Activated T-helper 1 cell treated with Interleukin-2 at 50 U/mL for 16 hours (primary cell): ENCODE results near the gene PRKCZ.
"Not testable (repeated sequence)": the region's sequence is repeated elsewhere in the genome, so short reads cannot be mapped to it uniquely, and the experiment has no call there.

Source experiments
- DNase-seq: peaks from one replicate; pipeline ENCODE4 v3.0.0-alpha.2; 2020; ENCODE audit warnings: low read depth

Gene PRKCZ

DNA sequence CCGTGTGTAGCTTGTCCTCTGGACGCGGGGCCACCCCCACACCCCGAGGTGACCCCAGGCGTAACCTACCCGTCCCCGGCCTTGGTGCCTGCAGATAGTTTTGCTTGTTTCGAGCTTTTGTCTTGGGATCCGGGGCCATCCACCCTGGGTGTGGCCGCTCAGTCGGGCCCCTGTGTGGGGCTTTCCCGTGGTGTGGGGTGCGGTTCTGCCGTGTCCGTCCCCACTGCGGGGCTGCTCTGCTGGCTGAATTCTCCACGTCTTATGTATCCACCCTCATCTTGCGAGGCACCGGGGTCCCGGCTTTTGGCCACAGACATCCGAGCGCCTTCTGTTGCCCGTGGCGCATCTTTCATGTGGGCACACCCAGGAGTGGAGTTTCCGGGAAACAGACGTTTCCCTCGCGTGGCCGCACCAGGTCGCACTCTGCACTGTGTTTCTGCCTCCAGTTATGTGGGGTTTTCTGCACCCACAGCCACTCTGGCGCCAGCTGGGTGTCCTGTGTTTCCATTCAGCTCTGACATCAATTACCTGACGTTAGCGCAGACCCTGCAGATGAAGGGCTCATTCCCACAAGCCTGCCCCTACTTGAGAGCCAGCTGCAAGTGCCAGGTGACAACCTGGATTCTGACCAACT is 64.9 kb downstream of the PRKCZ start:
- no peak for DNase-seq

DNA sequence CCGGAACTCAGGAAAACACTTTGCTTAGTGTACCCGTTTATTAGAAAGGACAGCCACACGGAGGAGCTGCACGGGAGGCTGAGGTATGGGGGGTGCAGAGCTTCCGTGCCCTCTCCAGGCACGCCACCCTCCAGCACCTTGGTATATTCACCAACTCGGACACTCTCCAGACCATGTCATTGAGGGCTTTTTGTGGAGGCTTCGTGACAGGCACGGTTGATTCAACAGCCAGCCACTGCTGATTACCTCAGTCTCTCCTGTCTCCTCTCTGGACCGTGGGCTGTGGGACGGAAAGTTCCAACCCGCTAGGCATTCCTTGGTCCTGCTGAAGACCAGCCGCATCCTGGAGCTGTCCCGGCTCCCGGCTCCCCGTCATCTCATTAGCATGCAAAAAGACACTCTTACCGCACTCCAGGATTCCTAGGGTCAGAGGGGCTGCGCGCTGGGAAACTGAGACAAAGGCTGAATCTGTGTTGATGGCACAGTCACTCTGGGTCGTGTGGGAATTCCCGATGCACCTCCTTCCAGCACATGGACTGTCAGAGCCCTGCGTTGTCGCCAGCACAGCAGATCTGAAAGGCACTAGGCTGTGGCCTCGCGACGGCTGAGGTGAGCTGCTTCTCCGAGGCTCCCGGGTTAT is 65.6 kb downstream of the PRKCZ start:
- DNase-seq = no peak

DNA sequence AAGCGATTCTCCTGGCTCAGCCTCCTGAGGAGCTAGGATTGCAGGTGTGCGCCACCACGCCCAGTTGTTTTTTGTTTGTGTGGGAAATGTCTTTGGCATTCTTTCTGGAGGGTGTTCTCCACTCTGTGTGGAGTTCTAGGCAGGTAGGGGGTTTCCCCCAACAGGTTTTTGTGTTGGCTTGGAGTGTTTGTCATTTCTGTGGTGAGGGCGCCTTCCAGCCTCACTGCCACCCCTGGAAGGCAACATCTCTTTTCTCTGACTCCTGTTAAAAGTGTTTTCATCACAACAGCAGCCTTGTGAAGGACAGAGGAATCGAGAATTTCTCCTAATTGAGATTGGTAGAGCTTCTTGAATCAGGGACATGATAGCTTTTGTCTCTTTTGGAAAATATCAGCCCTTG is 69.7 kb downstream of the PRKCZ start:
- no peak for DNase-seq

DNA sequence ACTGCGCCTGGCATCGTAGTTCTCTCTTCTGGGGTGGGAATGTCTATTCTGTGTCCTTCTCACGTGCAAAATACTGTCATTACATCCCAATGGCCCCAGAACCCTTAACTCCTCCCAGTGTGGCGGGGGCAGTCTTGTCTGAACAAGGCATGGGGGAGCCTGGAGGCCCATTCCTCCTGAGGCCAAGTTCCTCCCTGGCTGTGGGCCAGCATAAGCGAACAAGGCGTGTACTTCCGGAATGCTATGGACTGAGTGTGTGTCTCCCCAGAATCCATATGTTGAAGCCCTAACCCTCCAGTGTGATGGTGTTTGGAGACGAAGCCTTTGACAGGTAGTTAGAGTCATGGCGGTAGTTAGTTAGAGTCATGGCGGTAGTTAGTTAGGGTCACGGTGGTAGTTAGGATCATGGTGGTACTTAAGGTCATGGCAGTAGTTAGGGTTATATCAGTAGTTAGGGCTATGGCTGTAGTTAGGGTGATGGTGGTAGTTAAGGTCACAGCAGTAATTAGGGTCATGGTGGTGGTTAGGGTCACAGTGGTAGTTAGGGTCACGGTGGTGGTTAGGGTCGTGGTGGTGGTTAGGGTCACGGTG is 71.0 kb downstream of the PRKCZ start:
- no peak for DNase-seq

DNA sequence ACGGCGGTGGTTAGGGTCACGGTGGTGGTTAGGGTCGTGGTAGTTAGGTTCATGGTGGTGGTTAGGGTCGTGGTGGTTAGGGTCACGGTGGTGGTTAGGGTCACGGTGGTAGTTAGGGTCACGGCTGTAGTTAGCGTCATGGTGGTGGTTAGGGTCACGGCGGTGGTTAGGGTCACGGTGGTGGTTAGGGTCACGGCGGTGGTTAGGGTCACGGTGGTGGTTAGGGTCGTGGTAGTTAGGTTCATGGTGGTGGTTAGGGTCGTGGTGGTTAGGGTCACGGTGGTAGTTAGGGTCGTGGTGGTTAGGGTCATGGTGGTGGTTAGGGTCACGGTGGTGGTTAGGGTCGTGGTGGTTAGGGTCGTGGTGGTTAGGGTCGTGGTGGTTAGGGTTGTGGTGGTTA is 71.6 kb downstream of the PRKCZ start:
- DNase-seq = not testable (repeated sequence)

DNA sequence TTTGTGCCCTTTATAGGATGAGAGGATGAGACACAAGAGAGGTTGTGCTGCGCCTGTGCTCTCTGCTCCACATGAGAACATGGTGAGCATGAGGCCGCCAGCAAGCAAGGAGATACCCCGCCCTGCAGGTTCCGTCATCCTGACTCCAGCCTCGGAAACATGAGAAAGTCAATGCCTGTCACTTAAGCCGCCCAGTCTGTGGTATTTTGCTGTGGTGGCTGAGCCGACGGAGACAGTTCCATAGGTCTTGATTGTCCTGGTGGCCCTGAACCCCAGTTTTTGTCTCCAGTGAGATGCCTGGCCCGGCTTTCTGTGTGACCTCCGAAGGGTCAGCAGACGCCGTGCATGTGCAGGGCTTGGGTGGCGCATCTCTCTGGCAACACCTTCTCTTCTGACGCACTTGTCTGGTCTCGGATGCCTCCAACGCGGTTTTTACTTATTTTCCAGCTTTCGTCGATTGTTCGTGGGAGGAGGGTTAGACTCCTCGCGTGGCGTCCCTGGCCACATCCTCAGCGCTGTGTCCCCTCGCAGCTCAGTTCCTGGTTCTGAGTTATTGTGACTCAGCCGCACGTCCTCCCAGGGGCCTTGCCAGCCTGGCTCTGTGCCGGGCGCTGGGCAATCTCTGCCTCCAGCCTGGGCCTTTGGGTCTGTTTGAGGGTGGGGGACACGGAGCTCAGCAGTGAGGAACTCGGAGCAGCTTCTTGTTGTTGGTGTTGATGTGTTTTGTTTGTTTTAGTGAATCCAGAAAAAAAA is 74.4 kb downstream of the PRKCZ start:
- DNase-seq = no peak

DNA sequence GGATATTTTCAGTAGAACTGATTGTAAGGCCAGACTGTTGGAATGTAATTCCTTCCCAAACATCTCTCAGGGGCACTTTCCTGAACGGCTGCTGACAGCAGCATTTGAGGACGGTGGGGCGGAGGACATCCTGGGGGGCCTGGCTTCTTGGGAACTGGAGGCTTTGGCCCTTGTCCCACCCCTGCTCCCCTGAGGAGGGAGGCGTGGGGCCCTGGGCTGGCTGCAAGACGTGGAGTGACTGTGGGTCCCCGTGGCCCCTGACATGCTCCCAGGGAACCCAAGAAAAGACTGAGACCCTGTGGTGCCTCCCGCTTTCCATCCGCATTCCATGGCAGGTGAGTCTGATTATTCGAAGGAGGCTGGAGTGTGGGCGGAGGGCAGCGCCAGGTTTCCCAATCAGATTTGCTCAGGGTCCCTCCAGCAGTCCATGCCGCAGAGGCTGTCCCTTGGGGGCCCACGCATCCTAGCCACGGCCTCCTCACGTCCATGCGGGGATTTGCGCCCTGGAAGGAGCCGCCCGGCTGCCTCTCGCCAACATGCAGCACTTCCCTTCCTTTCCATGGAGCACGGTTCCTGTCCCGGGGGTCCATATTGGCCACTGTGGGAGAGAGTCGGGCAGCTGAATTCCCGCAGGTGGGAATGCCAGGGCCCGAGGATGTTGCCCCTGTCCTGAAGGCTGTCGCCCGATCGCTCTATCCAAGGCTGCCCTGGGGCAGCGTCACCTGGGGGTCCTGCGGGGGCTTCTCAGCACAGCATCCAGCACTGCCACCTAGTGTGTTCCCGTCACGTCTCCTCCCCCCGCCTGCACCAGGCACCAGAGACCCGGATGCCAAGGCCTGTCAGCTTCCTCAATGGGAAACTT is 75.4 kb downstream of the PRKCZ start:
- DNase-seq = no peak

DNA sequence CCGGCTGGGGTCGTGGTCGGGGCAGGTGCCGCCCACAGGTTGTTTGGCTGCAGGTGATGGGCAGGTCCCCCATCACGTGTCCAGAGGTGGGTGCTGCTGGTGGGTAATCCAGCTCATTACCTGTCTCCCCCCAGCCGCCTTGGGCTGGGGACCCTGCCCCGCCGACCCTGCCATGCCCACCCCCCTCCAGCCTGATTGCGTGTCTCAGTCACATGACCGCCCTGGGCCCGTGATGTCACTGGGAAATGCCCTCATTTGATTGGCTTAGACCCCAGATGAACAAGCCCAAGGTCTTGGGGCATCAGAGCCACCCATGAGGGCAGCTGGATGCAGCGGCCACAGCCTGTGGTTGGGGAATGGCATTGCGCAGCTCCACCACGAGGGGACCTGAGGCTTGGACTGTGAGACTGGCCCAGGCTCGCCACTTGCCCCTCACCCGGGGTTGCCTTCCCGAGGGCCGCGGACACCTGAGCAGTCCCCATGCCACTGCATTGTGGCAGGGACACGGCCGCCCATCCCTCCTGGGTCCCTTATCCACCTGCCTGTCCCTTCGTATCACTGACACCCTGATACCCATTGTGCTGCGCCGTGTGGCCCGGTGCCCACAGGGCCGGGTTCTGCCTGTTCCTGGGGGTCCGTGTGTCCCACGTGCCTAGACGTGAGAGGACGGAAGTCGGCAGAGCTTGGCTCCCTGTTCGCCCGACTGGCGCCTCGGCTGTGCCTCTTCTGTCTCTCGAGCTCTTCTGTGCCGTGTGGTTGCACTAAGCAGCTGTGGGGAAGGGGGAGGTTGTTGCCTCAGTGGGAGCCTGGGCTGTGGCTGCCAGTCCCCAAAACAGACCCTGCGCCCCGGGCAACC is 76.3 kb downstream of the PRKCZ start:
- no peak for DNase-seq

DNA sequence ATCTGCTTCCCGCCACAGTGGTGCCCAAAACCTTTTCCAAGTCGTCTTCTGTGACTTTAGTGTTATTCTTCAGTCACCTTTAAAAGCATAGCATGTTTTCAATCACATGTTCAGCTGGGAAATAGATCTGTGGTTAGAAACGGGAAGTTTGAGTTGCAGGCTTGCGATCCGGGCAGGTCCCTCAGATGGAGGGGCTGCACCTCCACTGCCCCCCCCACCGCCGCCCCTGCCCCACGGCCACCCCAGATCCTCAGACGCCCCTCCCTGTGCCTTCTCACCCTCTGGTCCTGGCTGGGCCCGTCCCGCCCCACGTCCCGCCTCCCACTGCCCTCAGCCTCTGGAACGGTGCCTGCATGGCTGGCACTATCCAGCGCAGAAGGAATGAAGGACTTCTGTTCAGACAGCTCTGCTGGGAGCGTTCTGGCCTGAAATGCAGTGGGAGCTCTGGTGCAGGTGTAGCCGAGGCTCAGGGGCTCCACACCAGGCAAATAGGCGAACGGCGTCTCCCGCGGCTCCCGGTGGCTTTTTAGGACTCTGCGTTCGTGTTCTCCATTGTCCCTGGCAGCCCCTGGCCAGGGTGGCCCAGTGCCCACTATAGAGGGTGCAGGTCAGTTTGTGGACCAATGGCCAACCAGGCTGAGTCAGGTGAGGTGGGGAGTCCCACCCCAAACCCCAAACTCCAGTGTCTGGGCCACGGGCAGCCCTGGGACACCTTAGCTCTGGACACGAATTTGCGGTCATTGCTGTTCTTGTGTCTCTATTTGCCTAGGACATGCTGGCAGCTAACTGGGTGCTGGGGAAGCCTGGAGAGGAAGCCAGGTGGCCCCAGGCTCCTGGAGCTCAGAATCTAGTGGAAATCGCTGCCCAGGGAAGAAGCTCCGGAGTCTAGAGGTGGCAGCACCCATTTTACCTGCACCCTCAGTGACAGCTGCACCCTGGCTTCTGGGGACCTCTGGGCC is 77.3 kb downstream of the PRKCZ start:
- DNase-seq = no peak

DNA sequence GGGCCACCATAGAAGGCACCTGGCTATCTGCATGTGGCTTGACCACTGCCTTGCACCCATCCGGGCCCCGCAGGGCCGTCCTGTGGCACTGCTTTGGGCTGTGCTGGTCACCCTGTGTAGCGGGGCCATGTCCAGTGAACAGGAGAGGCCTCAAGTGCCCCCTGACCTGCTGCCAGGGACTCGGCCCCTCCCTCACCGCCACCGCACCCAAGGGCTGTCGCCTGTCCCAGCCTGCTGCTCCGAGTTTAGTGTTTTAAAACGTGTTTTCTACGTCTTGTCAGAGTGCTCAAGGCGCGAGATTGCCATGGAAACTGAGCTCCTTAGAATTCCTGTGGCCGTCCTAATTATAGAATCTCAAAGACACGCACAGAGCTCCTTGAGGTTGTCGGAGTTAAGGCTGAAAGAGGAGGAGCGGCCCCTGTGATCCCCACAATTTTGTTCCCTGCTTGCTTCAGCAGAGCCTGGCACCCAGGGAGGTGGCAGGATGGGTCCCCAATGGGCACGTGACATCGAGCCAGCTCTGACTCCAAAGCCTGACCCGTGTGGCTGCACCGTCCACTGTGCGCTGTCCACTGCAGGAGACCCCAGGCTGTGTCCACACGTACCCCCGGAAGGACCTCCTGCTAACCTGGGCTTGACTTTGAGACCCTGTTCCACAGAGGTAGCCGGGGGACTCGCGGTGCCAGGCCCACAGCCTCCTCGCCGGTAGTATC is 78.1 kb downstream of the PRKCZ start:
- DNase-seq = no peak

DNA sequence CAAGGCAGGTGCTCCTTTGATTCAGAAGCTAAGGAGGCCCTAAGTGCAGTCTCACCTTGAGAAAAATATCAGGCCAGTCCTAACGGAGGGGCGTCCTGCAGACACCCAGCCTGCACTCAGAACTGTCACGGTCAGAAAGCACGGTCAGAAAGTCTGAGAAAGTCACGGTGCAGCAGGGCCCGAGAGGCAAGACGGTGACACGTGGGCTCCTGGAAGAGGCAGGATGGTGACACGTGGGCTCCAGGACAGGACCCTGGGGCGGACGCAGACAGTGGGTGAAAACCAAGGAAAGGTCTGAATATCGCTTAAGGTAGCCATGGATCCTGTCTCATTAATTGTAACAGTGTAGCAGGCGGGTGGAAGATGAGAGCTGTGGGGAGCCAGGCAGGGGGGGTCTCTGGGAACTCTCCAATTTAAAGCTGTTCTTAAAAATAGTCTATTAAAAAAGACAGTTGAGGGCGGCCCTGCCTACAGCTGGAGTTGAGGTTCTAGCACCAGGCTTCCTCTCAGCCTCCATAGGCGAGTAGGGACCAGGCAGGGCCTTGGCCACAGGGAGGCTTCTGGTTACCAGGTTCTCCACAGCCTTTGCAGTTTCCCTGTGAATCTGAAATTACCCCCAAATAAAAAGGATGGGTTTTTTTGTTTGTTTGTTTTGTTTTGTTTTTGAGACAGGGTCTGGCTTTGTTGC is 79.2 kb downstream of the PRKCZ start:
- no peak for DNase-seq

DNA sequence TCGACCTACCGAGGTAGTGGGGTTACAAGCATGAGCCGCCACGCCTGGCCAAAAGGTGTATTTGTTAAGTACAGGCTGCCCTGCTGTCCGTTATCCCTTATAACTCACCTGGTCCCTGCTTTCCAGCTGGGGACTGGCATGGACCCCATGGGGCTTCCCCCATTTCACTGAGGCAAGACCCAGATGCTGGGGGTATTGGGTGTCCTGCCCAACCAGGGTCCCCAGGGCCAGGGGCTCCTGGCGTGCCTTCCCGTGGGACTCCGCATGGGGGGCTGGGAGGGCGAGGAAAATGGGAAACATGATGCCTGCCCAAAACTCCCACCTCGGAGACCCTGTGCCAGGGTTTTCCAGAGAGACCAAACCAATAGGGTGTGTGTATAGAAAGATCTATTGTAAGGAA is 79.9 kb downstream of the PRKCZ start:
- DNase-seq = no peak

DNA sequence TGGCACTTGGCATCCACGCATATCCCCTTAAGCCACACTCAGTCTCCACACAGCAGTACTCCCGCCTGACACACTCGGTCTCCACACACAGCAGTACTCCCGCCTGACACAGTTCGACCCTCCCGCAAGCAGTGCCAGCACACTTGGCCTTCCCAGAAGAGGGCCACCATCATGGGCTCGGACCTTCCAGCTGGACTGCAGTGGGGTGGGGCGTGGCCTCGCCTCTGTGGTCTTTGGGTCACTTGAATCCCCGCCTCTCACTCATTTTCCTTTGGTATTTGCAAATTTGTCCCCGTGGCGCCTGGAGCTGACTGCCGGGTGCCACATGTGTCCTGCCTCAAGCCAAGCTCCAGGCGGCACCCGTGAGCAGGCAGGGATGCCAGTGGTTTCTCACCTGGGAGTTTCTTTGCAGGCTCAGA is 80.7 kb downstream of the PRKCZ start:
- DNase-seq = no peak

DNA sequence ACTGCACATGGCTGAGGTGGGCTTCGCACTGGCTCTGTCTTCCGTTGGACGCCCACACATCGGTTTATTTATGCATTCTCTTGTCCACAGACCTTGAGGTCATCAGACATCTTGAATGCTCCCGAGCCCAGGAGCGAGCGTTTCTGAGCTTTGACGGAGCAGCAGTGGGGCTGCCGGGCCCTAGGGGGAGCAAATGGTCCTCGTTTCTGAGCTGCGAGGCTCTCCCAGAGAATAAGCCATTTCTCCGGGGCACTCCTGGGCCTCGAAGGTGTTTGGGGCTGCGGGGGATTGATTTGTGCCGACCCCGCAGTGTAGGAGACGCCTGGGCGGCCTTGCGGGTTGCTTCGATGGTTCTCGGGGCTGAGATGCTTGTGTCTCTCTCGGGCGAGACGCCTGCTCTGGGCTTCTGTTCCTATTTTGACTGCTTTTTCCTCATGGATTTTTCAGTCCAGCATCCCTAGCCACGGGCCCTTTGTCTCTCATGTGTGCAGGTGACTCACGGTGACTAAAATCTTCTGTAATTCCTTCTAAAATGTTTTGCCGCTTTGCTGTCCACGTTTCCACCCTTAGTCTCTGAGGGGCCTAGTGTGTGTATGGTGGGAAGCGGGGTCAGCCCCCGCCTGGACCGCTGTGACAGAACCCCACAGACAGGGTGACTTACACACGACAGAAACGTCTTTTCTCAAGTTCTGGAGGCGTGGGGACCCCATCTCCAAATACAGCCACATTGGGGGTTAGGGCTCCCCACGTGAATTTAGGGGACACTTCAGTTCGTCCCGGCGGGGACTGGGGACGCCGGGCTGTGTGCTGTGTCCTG is 82.2 kb downstream of the PRKCZ start:
- DNase-seq = no peak

DNA sequence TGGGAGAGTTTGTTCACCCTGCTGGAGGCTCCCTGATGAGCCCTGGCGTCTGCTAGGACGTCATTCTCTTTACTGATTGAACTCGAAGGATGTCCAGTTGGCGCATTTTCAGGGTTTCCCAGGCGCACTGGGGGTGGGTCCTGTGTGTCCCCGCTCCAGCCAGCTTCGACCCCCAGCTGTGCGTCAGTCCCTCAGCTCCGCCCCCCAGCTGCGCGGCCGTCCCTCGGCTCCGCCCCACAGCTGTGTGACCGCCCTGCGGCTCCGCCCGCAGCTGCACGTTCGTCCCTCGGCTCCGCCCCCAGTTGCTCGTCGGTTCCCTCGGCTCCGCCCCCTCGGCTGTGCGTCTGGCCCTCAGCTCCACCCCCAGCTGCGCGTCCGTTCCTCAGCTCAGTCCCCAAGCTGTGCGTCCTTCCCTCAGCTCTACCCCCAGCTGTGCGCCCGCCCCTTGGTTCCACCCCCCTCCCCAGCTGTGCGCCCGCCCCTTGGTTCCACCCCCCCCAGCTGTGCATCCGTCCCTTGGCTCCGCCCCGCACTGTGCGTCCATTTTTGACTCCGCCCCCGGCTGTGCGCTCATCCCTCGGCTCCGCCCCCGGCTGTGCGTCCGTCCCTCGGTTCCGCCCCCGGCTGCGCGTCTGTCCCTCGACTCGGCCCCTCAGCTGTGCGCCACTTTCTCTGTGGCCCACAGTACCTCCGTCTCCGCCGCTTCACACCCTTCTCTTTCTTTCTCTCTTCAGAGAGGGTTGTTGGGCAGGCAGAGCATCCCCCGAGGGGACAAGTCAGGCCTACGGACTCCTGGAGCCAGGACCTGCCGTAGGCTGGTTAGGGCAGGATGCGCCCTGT is 83.0 kb downstream of the PRKCZ start:
- peak; percentile 93 for DNase-seq

DNA sequence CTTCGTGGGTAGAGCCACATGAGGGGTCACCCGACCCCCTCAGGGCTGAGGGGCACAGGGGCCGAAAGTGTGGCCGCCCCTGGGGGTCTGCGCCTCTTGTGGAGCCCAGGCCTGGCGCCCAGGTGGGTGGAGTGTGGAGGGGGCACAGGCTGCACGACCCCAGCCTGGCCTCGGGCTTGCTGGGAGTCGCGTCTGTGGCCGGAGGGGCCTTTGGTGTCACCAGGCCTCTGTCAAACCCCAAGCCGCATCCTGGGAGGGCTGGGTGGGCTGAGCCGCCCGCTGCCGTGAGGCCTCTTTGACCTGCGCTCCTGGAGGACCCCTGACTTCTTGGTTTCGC is 83.6 kb downstream of the PRKCZ start:
- no peak for DNase-seq

DNA sequence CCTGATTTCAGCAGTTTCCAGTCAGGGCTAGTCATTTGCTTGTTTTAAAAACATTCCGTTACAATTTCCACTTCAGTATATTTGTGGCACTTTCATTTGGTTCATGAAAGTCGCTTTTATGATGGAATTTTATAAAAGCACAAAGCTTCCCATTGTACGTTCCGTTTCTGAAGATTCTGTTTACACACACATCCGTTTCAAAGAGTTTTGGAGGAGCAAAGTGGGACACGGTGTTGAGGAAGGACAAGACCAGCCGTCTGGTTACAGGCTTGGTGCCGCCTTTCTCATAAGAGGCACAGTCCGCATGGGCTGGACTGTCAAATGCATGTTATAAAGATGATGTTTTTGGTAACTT is 84.0 kb downstream of the PRKCZ start:
- DNase-seq = no peak
